B cell (primary cell): Measurements from ENCODE around the gene RTCB. TPM values are rescaled to one million over a fixed set of nuclear protein-coding genes. Genes with fewer than 3 reads are reported as not detected.

Experiments used
- ATAC-seq: fragments of 200-7000 bp; cut with Tn5 transposase; one replicate; pipeline ENCODE4 v1.10.0; 2021; ENCODE audit warnings: low read depth, mild to moderate bottlenecking, moderate number of reproducible peaks, moderate library complexity
- CTCF ChIA-PET: fragments of 350-600 bp; sonication (Branson Sonifier 250); formaldehyde crosslinking; loops from one replicate; lab custom pipeline; 2021; ENCODE audit warnings: antibody characterized with exemption, inconsistent platforms; lab: Charles Lee
- POLR2A ChIA-PET: fragments of 350-600 bp; sonication (Branson Sonifier 250); formaldehyde crosslinking; loops from one replicate; lab custom pipeline; 2021; ENCODE audit warnings: antibody characterized with exemption; lab: Charles Lee
- DNase-seq: peaks from one replicate; pipeline ENCODE4 v3.0.0; 2013
- H2AFZ ChIP-seq: 2 replicates; pipeline ENCODE4 v1.6.1; 2012; ENCODE audit warnings: mild to moderate bottlenecking, low read depth, low read length; ENCODE audit not compliant: insufficient read depth, poor library complexity, severe bottlenecking
- H3K27ac ChIP-seq, 2 donors: 1 replicate in 1 of 2; 2 replicates in 1 of 2; pipeline ENCODE4 v1.5.1; 2012 to 2013; ENCODE audit warnings: low read length in 2 of 2, mild to moderate bottlenecking in 2 of 2, moderate library complexity in 1 of 2
- H3K27me3 ChIP-seq, 4 experiments: fragments of 200-600 bp in 1 of 4; sonication (generic) in 1 of 4; replicated peaks in 1 of 4; 1 replicate in 2 of 4; 2 replicates in 2 of 4; pipeline versions ENCODE4 v1.6.1 to v1.7.0; 2013 to 2016; ENCODE audit warnings: low read length in 3 of 4, mild to moderate bottlenecking in 2 of 4, mixed read lengths in 1 of 4, moderate library complexity in 1 of 4; ENCODE audit not compliant: insufficient read depth in 4 of 4, control insufficient read depth in 3 of 4; ENCODE audit errors: control extremely low read depth in 1 of 4
- H3K36me3 ChIP-seq, 2 experiments: replicated peaks in 1 of 2; 1 replicate in 1 of 2; 2 replicates in 1 of 2; pipeline versions ENCODE4 v1.6.1 to v1.7.1; 2013; ENCODE audit warnings: low read length in 1 of 2; ENCODE audit not compliant: insufficient read depth in 2 of 2, control insufficient read depth in 1 of 2; ENCODE audit errors: control extremely low read depth in 1 of 2, extremely low read depth in 1 of 2
- H3K4me1 ChIP-seq, 2 donors: fragments of 200-600 bp in 1 of 2; sonication (generic) in 1 of 2; 1 replicate in 1 of 2; 2 replicates in 1 of 2; pipeline versions ENCODE4 v1.5.1 to v1.6.1; 2013 to 2017; ENCODE audit warnings: low read length in 2 of 2; ENCODE audit not compliant: control insufficient read depth in 2 of 2, insufficient read depth in 2 of 2
- H3K4me2 ChIP-seq: replicated peaks from 2 replicates; pipeline ENCODE3; 2012; ENCODE audit warnings: mild to moderate bottlenecking, low read depth, low read length; ENCODE audit not compliant: poor library complexity, severe bottlenecking
- H3K4me3 ChIP-seq, 5 experiments: fragments of 200-600 bp in 1 of 5; sonication (generic) in 1 of 5; 1 replicate in 3 of 5; 2 replicates in 2 of 5; pipeline versions ENCODE4 v1.5.1 to v1.7.0; 2011 to 2016; ENCODE audit warnings: low read length in 4 of 5, mild to moderate bottlenecking in 4 of 5, low read depth in 2 of 5, control low read depth in 1 of 5, moderate library complexity in 1 of 5; ENCODE audit not compliant: insufficient read depth in 1 of 5; ENCODE audit errors: control extremely low read depth in 1 of 5, extremely low read depth in 1 of 5
- H3K79me2 ChIP-seq: fragments of 200-600 bp; sonication (generic); one replicate; pipeline ENCODE4 v1.6.0; 2016; ENCODE audit warnings: low read length; ENCODE audit not compliant: control insufficient read depth, insufficient read depth
- H3K9ac ChIP-seq: fragments of 200-600 bp; sonication (generic); 2 replicates; pipeline ENCODE4 v1.6.1; 2017; ENCODE audit warnings: mild to moderate bottlenecking, low read length, moderate library complexity
- H3K9me3 ChIP-seq, 3 donors: one replicate each; pipeline versions ENCODE4 v1.6.1 to v1.7.1; 2013; ENCODE audit warnings: low read length in 2 of 3; ENCODE audit not compliant: control insufficient read depth in 2 of 3, insufficient read depth in 1 of 3; ENCODE audit errors: control extremely low read depth in 1 of 3
- H4K20me1 ChIP-seq: 2 replicates; pipeline ENCODE4 v1.6.0; 2012; ENCODE audit warnings: mild to moderate bottlenecking, low read length; ENCODE audit not compliant: insufficient read depth, control insufficient read depth, poor library complexity, severe bottlenecking
- H3K27ac Mint-ChIP-seq: one replicate; pipeline ENCODE4 v1.8.0; 2021; ENCODE audit warnings: mixed read lengths
- H3K27me3 Mint-ChIP-seq: one replicate; pipeline ENCODE4 v1.8.0; 2021; ENCODE audit warnings: mixed read lengths
- H3K4me1 Mint-ChIP-seq: one replicate; pipeline ENCODE4 v1.8.0; 2021; ENCODE audit warnings: mixed read lengths
- H3K4me3 Mint-ChIP-seq: one replicate; pipeline ENCODE4 v1.8.0; 2021; ENCODE audit warnings: mixed read lengths
- H3K9me3 Mint-ChIP-seq: one replicate; pipeline ENCODE4 v1.8.0; 2022; ENCODE audit warnings: mixed read lengths; ENCODE audit not compliant: insufficient read depth
- CTCF ChIP-seq: fragments of 200-600 bp; IDR thresholded peaks from one replicate; pipeline ENCODE4 v1.8.0; 2022; ENCODE audit warnings: antibody characterized with exemption, mild to moderate bottlenecking
- EZH2 ChIP-seq: IDR thresholded peaks from 2 replicates; pipeline ENCODE4 v1.6.1; 2012; ENCODE audit warnings: borderline replicate concordance, low read depth, mild to moderate bottlenecking, moderate library complexity, low read length; ENCODE audit not compliant: insufficient read depth, poor library complexity, severe bottlenecking
- WGBS: methylation state at CpG from one replicate; pipeline ENCODE4 v1.1.5; 2013; ENCODE audit warnings: missing lambda C conversion rate; ENCODE audit not compliant: insufficient coverage; 5-methylcytosine and 5-hydroxymethylcytosine counted together
- intact Hi-C: fragments of 100-400 bp; cut with micrococcal nuclease; formaldehyde crosslinking; loops from one replicate; pipeline ENCODE4 v1.10.0; 2022
- polyA plus RNA-seq: library from polyadenylated mRNA; depleted of rRNA; stranded (reverse); fragments of >200 nt; gene quantifications from 2 replicates; pipeline ENCODE4 v1.2.3, GENCODE V29; 2012
- total RNA-seq, 2 donors: library from RNA; stranded (reverse); fragments of 120-200 nt in 1 of 2; gene quantifications; 1 replicate in 1 of 2; 2 replicates in 1 of 2; pipeline versions ENCODE4 v1.2.3 to v1.2.4, GENCODE V29; 2013 to 2022

The RTCB gene
- total and polyA plus RNA-seq, 2 donors (not counting 1 experiment from before 2014, with no cell fraction given) = 32.8 to 60.1 TPM

DNA sequence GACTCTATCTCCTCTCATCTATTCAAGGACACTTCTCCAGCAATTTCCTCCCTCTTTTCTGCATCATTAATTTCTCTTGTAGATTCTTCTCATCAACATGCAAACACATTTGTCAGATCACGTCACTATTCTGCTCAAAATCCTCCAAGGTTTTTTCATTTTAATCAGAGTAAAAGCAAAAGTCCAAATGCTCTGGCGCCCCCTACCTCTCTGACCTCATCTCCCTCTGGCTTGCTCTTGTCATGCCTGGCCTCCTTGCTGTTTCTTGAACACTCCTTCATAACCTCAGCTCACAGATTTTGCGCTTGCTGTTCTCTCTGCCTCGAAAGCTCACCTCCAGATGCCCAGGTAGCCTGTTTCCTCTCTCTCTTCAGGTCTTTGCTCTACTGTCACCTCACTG, 22.4 kb downstream of the RTCB start:
- Mint-ChIP-seq H3K4me1 (no peaks in the 10 kb centered on the region), H3K4me3 (no peak overlapping the region), H3K27ac (no peak overlapping the region), H3K9me3 (no peaks in the 10 kb centered on the region), H3K27me3 (no peaks in the 10 kb centered on the region)
- Histone ChIP-seq H3K27me3 (no peaks in the 10 kb centered on the region), H3K4me1 (no peaks in the 10 kb centered on the region), H3K4me3 (no peak overlapping the region), H4K20me1 (no peaks in the 10 kb centered on the region), H3K36me3 (peaks cover 24 to 64% of the 10 kb centered on the region in 2 experiments), H3K27ac (no peak overlapping the region), H2AFZ (no peak overlapping the region), H3K9me3 (no peaks in the 10 kb centered on the region), H3K79me2 (no peaks in the 10 kb centered on the region), H3K4me2 (no peak overlapping the region), H3K9ac (no peak overlapping the region)
- no peak for ATAC-seq
- intact Hi-C loops = no loop called here
- no peak for TF ChIP-seq EZH2
- TF ChIP-seq CTCF = peak; percentile 32
- 88% methylated on average over 4 of the region's 4 CpGs for WGBS
- ChIA-PET CTCF (no interaction called here), POLR2A (interaction anchor here (0.7 kb wide), 1 partner anchor 22 kb away, joined by 3 read pairs; the partner anchor contains the start of gene RTCB)
- no peak for DNase-seq

- Histone ChIP-seq H3K9me3 (no peaks in the 10 kb centered on the region), H3K4me1 (no peaks in the 10 kb centered on the region), H3K27ac (no peak overlapping the region), H3K9ac (no peak overlapping the region), H4K20me1 (no peaks in the 10 kb centered on the region), H2AFZ (no peak overlapping the region), H3K4me3 (no peak overlapping the region), H3K27me3 (no peaks in the 10 kb centered on the region), H3K4me2 (no peak overlapping the region), H3K79me2 (no peaks in the 10 kb centered on the region), H3K36me3 (peaks cover 3 to 31% of the 10 kb centered on the region in 2 experiments)
- no peak overlapping the region for H3K27ac Mint-ChIP-seq
- TF ChIP-seq EZH2 (no peak), CTCF (no peak)
- no peak overlapping the region for H3K4me3 Mint-ChIP-seq
- DNase-seq (no peak), ATAC-seq (no peak)
- 100% methylated on average over 1 of the region's 1 CpG for WGBS
- no peaks in the 10 kb centered on the region for H3K9me3 Mint-ChIP-seq
- POLR2A ChIA-PET = no interaction called here
- CTCF ChIA-PET = no interaction called here
- intact Hi-C loops = no loop called here
- no peaks in the 10 kb centered on the region for H3K4me1 Mint-ChIP-seq
- H3K27me3 Mint-ChIP-seq = no peaks in the 10 kb centered on the region
These were observed 26.4 kb downstream of the RTCB start for GRCh38 chr22:32385681-32386080.
